K562 (cell line): ENCODE measurements around the gene NEIL1.

ENCODE experiments used
- CBX8 ChIP-seq: fragments of 200-600 bp; sonication (generic); IDR thresholded peaks from 2 replicates; pipeline ENCODE4 v1.6.1; 2012; ENCODE audit warnings: borderline replicate concordance, mixed run types, low read depth, mild to moderate bottlenecking, moderate library complexity, mixed read lengths, low read length, control low read depth, inconsistent platforms; ENCODE audit not compliant: poor library complexity, severe bottlenecking; ENCODE audit errors: extremely low read depth
- ETV5 ChIP-seq: sonication (generic); formaldehyde crosslinking; IDR thresholded peaks from 2 replicates; pipeline ENCODE4 v1.4.0; 2020; ENCODE audit warnings: low read depth, mild to moderate bottlenecking, missing genetic modification reagents
- EZH2 ChIP-seq: IDR thresholded peaks from 2 replicates; pipeline ENCODE4 v1.6.1; 2012; ENCODE audit warnings: low read depth, mild to moderate bottlenecking, inconsistent platforms, low read length, borderline replicate concordance
- GABPA ChIP-seq: fragments of 200-800 bp; sonication (Bioruptor generic); conservative IDR thresholded peaks from 2 replicates; pipeline ENCODE4 v1.6.1; 2016; ENCODE audit warnings: low read depth, missing genetic modification characterization, missing compliant biosample characterization
- KLF16 ChIP-seq: IDR thresholded peaks from 2 replicates; pipeline ENCODE4 v1.6.1; 2016; ENCODE audit warnings: antibody characterized with exemption
- MED1 ChIP-seq: sonication (generic); formaldehyde crosslinking; IDR thresholded peaks from 2 replicates; pipeline ENCODE4 v1.8.1; 2023; ENCODE audit warnings: missing genetic modification reagents, borderline replicate concordance
- REST ChIP-seq, 2 experiments: fragments of 450-650 bp; formaldehyde crosslinking in 1 of 2; IDR thresholded peaks; 2 replicates each; pipeline versions ENCODE4 v1.4.0 to v1.6.1; 2014 to 2020; ENCODE audit warnings: mild to moderate bottlenecking in 2 of 2, borderline replicate concordance in 1 of 2, low read depth in 1 of 2
- SP1 ChIP-seq: sonication (generic); formaldehyde crosslinking; IDR thresholded peaks from 2 replicates; pipeline ENCODE4 v1.8.1; 2022; ENCODE audit warnings: mild to moderate bottlenecking, missing genetic modification reagents
- TBL1XR1 ChIP-seq, 2 experiments: IDR thresholded peaks; 2 replicates each; pipeline ENCODE4 v1.6.1; 2012; ENCODE audit warnings: improper control_type of control experiment in 2 of 2, low read length in 2 of 2, mild to moderate bottlenecking in 1 of 2
- ZBTB9 ChIP-seq: fragments of 450-650 bp; formaldehyde crosslinking; IDR thresholded peaks from 2 replicates; pipeline ENCODE4 v1.4.0; 2020; ENCODE audit warnings: mild to moderate bottlenecking, moderate library complexity
- ZFP36 ChIP-seq: fragments of 150-350 bp; IDR thresholded peaks from 2 replicates; pipeline ENCODE4 v1.6.1; 2018; ENCODE audit warnings: low read length, low read depth; ENCODE audit not compliant: partially characterized antibody
- ZHX1 ChIP-seq: fragments of 150-350 bp; conservative IDR thresholded peaks from 2 replicates; pipeline ENCODE4 v1.6.1; 2014; ENCODE audit warnings: low read length
- ZNF354B ChIP-seq: fragments of 250-450 bp; sonication (Bioruptor Pico); IDR thresholded peaks from 2 replicates; pipeline ENCODE4 v1.4.0; 2020

DNA sequence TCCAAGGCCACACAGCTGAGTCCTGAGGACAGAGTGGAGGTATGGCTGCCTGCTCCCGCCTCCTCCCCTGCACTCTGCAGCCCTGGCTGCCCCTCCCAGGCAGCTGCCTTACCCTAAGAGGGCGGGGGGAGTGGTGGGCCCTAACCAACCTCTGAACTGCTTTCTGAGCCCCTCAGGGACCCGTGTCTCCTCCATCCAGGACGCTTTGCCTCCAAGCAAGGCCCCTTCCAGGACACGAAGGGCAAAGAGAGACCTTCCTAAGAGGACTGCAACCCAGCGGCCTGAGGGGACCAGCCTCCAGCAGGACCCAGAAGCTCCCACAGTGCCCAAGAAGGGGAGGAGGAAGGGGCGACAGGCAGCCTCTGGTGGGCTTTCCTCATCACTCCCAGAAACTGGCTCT lies 7.6 kb downstream of the NEIL1 start:
- TF ChIP-seq MED1 (CRISPR knock-in tag), result no peak
- no peak for TF ChIP-seq ZNF354B (CRISPR knock-in tag)
- no peak for TF ChIP-seq ZHX1
- no peak for TF ChIP-seq ETV5 (CRISPR knock-in tag)
- TF ChIP-seq ZFP36, result no peak
- no peak for TF ChIP-seq REST (IDR thresholded peaks at IDR 0.05; ENCODE audit: borderline replicate concordance)
- no peak for TF ChIP-seq REST (CRISPR knock-in tag; IDR thresholded peaks at IDR 0.05; ENCODE audit: low read depth)
- TF ChIP-seq GABPA (tag), result no peak
- TF ChIP-seq TBL1XR1 (IDR thresholded peaks at IDR 0.05; ENCODE audit: low read length in 2 of 2), result no peak
- TF ChIP-seq ZBTB9 (CRISPR knock-in tag), result no peak
- no peak for TF ChIP-seq SP1 (CRISPR knock-in tag)
- TF ChIP-seq CBX8, result no peak
- no peak for TF ChIP-seq KLF16
- TF ChIP-seq EZH2, result no peak
